ENCODE results near the gene WT1.
A peak's percentile ranks its signal among the peaks of the same experiment; 100 is the strongest.
"Not testable (repeated sequence)": the region's sequence is repeated elsewhere in the genome, so short reads cannot be mapped to it uniquely, and the experiment has no call there.

WT1 gene

DNA sequence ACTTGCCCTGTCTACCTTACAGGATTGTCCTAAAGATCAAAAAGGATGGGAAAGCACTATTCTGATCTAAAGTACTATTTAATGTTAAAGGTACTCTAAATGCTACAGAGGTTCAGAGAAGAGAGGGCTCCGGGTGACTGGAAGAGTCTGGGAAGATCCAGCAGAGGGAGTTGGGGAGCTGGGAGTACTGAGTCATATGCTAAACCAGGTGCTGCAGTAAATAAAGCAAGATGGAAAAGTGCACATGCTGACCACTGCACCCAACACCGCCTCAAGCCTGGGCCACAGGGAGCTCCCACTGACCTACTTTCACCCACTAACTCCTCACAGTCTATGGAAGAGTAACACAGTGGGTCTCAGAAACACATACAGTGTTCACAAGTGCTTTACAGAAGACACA, 49.3 kb downstream of the WT1 start:
- no peak for DNase-seq

DNA sequence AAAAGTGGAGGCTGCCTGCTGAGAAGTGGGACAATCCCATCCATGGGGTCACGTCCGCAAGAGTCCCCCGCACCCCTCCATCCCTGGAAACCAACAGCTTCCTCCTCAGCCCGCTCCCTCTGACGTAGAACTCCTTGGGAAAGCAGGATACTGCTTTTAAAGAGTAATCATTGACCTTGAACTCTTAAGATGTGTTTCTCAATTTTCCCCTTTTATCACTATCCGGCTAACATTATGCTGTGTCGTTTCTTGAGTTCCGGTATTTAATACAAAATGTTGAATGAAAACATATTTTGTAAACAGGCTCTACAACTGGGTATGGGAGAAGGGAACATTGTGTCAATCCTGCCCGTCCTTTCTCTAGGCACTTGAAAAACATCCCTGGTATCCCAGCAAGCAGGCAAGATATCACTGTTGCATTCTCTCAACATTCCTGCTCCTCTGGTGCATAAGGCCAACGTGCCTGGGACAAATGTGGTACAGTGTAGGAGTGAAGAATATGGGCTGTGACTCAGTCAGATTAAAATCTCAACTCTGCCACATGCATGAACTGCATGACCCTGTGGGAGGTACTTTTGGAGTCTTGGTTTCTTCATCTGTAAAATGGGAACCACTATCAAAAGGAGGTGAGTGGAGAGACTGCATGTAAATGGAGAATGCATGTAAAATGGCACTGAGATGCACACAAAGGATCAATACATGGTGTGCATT, 52.8 kb downstream of the WT1 start:
- no peak for DNase-seq

DNA sequence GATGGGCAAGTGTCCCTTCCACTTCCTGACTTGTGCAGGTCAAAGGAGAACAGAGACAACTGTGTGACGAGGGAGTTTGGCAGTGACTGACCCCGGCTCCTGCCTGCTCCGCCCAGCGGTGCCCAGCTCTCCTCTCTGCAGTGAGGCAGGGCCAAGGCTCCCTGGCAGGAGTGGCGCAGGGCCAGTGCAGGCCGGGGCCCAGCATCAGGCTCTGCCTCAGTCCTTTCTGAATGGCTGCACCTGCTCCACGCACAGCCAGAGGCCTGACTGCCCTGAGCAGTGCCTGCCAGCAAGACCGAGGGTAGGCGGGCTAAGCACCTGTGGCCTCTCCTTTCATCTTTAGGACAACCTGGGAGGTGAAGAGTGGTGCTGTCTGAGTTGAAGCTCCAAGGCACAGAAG, 54.2 kb downstream of the WT1 start:
- DNase-seq = no peak

DNA sequence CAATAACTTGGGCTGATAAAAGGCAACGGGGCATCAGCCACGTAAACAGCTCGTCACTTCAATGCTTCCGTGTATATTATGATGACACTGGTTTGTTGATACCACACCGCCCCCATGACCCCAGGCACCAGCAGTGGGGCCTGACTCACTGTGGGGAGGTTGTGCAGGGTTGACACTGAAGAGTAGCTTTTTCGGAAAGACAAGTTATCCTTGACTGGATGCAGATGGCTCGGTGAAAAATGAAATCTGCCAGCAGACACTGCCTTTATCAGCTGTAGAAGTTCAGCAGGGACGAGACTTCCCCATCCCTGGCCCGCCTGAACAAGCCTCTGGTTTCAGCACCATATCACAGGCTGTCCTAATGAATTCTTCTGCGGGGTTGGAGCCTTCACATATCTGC, 55.6 kb downstream of the WT1 start:
- no peak for DNase-seq

DNA sequence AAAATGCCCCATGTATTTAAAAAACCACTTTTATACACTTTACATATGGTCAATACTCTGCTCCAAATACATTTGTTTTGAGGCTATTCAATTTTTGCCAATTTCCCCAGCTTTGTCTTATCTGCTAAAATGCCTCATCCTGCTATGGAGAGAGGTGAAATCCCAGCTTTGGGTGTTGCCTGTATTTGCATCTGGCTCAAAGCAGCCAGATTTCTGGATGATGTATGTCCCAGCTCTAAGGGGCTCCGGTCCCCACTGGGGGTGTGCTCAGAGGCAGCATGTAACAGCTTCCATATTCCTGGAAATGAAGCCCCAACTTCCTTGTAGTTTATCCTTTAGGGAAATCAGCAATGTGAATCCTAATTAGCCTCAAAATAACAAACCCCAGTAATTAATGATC, 59.5 kb downstream of the WT1 start:
- no peak for DNase-seq

DNA sequence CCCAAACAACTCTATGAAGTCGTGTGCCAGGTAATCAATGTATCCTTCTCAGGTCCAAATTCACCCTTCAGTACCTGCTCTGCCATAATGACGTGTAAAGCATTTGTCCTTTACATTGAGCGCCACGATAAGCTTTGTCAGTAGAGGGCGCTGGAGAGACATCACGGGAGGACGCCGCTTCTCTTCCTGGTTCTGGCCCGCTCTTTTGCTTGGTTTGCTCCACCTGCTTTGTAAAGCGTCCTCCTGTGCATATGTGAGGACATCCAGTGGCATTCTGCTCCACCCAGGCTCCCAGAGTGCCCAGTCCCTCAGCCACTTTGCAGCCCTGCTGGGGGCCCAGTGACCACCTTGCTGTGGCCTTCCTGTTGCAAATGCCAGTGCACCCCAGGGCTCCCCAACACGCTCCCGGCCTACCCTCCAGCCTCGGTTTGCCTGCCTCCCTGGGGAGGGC, 61.1 kb downstream of the WT1 start:
- peak; percentile 72 for DNase-seq

DNA sequence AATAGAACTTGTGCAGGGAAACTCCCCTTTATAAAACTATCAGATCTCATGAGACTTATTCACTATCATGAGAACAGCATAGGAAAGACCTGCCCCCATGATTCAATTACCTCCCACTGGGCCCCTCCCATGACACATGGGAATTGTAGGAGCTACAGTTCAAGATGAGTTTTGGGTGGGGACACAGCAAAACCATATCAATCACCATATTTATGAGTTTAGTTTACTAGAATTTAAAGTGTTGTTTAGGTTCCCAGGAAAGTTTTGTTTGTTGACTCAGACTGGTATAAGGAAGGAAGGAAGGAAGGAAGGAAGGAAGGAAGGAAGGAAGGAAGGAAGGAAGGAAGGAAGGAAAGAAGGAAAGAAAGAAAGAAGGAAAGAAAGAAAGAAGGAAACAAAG, 65.4 kb downstream of the WT1 start:
- not testable (repeated sequence) for DNase-seq

DNA sequence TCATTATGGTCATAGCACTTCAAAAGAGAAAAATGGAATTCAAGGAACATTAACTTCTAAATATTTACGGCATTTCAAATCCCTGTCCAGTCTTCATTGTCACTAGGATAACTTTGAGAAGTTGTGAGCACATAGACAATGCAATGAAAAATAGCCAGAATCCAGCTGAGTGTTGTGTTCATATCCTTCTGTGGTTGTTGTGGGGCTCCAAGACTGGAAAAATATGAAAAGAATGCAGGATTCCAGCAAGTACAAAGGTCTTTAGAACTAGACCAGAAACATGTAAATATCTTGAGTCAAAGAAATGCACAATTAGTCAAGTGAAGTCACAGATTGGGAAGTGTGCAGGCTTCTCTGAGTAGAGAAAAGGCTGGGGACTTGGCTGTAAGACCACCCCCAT, 68.7 kb downstream of the WT1 start:
- DNase-seq = no peak

DNA sequence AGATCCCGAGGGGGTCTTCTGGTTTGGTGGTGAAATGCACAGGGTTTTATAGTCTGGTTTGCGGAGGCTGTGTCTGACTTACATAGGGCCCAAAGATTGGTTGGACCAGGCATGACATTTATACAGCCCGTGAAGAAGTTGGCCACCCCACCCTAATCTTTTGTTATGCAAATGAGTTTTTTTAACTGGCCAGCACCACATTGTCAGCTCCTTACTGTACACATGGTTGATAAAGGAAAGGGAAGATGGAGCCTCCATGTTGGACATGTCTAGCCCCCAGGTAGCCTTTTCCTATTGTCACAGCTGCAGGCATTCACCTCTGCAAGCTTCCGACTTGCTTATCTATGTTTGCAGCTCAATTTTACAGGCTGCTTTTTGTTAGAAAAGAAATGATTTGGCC, 70.1 kb downstream of the WT1 start:
- no peak for DNase-seq

DNA sequence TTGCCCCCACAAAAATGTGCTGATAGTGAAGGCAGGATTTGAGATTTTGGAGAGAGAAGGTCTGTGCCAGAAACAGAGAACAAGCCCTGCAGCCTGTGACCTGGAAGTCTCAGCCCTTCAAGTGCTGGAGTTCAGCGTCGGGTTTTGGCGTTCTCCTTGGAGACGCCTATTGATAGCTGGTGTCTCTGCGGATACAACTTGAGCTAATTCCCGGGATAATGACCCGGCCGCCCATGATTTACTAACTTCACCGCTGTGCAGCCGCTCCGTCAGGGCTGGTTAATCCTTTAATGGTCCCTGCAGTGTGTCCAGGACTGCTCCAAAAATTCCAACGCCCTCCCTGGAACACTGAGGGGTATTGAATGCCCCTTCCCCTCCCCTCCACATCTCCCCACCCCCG, 76.6 kb downstream of the WT1 start:
- no peak for DNase-seq

DNA sequence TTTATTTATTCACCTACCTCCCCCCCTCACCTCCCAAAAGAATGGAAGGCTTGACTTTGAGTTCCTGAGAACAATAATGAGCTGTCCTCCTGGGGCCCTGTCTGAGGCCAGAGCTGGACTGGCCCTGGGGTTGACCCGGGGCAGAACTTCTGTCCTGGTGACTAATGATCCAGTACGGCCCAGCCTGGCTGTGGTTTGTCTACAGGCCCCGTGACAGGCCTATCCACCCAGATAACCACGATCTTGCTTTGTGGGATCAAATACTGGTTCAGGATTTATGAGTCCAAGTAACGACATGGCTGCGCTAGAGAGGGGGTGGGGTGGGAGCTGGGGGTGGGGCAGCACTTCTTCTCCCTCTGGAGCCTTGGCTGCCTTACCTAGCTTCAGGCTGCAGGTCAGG, 81.5 kb downstream of the WT1 start:
- no peak for DNase-seq

DNA sequence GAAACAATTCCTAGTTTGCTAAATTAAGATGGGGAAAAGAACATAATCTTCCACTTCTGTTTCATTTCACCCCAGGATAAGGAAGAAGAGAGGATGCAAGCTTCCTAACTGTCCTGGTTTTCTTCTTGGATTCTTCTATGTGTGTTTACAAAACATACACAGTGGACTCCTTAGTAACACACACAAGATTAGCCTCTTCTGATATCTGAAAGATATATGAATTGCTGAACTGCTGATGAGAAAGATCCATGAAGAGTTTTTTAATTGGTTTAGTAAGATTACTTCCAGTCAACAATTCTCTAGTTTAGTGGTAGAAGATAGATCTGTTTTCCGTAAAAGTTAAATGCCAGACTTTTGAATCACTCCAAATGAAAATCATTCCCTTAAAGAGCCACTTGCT, 86.8 kb downstream of the WT1 start:
- DNase-seq = no peak

DNA sequence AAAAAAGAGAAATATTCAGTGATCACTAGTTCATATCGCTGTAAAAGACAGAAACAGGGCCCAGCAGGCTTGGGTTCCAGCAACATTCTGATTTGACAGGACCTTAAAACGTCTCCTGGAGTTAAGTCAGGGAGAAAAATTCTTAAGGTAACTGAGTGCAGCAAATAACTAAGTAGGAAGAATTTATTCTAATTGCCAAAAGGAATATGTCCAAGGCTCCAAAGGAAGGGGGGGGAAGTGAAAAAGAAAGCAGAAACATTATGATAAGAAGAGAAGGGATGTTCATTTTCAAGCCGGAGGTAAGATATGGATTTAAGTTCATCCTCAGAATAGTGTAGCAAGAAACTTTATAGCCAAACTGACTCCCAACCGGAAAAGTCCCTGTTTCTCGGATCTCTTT, 90.4 kb downstream of the WT1 start:
- DNase-seq = no peak

DNA sequence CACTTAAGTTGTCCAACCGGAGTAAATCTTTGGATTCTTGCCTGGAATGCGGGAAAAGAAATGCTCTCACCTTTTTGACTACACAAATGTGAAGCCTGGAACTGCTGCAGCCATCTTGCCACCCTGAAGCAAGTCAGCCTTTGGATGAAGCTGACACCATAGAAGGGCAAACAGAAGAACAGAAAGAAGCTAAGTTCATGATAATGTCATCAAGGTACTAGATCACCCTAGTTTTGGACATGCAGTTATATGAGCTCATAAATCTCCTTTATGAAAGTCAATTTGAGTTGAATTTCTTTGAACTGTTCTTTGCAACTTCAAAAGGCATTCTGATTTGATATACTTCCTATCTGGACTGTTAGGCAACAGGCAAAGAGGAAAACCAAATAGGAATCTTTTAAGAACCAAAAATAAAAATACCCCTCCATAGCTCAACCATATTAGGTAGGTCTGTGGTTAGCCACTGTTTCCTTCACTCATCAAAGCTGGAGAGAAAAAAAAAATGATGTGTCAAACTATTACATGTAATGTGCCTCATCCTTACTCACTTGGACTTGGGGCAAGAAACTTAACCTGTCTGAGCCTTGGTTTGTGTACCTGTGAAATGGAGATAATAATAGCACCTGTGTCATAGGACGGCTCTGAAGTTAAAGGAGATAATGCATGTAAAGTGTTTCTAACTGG, 91.9 kb downstream of the WT1 start:
- no peak for DNase-seq

DNA sequence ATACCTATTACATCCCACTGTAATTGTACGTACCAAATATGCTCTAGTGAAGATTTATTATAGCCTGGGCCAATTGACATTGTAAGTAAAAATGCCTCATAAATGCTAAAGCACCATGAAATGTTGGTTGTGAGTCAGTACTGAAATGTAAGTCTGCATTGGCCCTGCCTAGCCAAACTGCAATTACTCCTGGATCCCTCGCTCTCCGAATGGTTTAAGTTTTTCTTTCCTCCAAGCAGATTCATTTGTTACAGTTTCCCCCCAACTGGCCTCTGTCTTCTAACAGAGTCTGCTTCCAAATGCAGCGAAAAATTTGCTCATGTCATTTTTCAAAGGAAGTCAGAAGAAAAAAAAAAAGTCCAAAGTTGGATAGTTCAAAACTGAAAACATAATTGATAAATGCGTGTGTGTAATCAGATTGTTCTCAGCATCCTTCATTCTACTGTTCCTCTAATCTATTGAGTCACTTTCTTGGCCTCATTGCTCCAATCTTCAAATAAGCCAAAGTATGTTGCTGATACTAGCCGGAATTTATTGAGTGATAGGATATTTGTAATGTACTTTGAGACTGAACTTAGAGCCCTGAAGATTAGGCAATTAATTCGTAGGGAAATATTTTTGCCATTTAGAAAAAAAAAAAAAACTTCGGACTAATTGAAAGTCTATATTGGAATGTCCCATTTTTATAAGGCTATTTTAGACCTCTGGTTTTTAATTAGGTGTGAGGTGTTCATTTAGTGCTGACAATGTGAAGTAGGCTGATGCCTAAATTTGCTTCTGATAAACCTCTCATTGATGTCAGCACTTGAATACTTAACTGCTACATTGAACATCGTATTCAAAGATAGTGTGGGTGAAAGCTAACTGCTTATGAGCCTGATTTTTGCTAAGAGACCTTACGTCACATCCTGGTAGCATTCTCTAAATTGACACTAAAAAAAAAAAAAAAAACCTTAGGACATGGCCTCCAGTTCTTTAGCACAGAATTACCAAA, 93.4 kb downstream of the WT1 start:
- no peak for DNase-seq

DNA sequence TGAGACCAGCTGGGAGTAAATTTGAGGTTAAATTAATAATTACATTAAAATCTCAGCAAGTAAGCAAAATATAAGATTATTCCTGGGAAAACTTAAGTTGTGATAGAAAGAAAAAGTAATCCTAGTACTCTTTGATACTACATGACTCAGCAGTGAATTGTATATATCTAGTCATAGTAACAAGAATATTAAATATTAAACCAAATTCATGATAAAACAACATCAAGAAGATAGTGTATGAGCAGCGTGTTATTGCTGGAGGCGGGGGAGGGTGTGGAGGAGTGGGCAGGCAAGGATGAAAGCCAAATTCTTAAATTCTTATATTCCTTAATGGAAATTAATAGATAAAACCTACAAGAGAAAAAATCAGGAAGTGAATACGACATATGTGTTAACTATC, 95.2 kb downstream of the WT1 start:
- no peak for DNase-seq
